ENCODE measurements around the gene LPAR2.

The LPAR2 gene

GRCh38 chr19:19670070-19670551 lies 42.1 kb upstream of the LPAR2 start:
- TF ChIP-seq REST (IDR thresholded peaks at IDR 0.05; ENCODE audit: insufficient read depth in 1 of 2, low read depth in 2 of 2, low read length in 2 of 2) (no peak), TAF1 (IDR thresholded peaks at IDR 0.05; ENCODE audit: borderline replicate concordance, insufficient read depth, low read length) (no peak), POLR2AphosphoS5 (IDR thresholded peaks at IDR 0.05; ENCODE audit: low read depth, low read length) (no peak), SIN3A (IDR thresholded peaks at IDR 0.05; ENCODE audit: borderline replicate concordance, insufficient read depth, low read length) (no peak), FOXP2 (optimal IDR thresholded peaks at IDR 0.05; ENCODE audit: borderline replicate concordance, extremely low read depth, extremely low read length, insufficient read depth) (no peak)

- TF ChIP-seq TAF1 (IDR thresholded peaks at IDR 0.05; ENCODE audit: borderline replicate concordance, insufficient read depth, low read length) (peak; percentile 59; the same call in 1 of the 2 replicates), FOXP2 (optimal IDR thresholded peaks at IDR 0.05; ENCODE audit: borderline replicate concordance, extremely low read depth, extremely low read length, insufficient read depth) (no peak), REST (IDR thresholded peaks at IDR 0.05; ENCODE audit: insufficient read depth in 1 of 2, low read depth in 2 of 2, low read length in 2 of 2) (0 out of 4 replicates have a peak, but pooled peaks of 1 of the 2 experiments have one; percentile 8), SIN3A (IDR thresholded peaks at IDR 0.05; ENCODE audit: borderline replicate concordance, insufficient read depth, low read length) (peak; percentile 43; the same call in 1 of the 2 replicates), POLR2AphosphoS5 (IDR thresholded peaks at IDR 0.05; ENCODE audit: low read depth, low read length) (peak; percentile 89)
Observed at GRCh38 chr19:19668230-19669012, 40.4 kb upstream of the LPAR2 start, which contains the start of gene ZNF101. TSS of gene ZNF101 (plus strand) at chr19:19668839. CDS start at chr19:19668964, 125 bp downstream.

GRCh38 chr19:19663256-19664120 lies 35.5 kb upstream of the LPAR2 start, which contains the start of gene ATP13A1:
TSS of gene ATP13A1 (minus strand) at chr19:19663676. CDS start at chr19:19663666, 10 bp downstream.
- TF ChIP-seq FOXP2 (optimal IDR thresholded peaks at IDR 0.05; ENCODE audit: borderline replicate concordance, extremely low read depth, extremely low read length, insufficient read depth) = peak; percentile 23
- TF ChIP-seq REST (IDR thresholded peaks at IDR 0.05; ENCODE audit: insufficient read depth in 1 of 2, low read depth in 2 of 2, low read length in 2 of 2) = no peak
- TF ChIP-seq TAF1 (IDR thresholded peaks at IDR 0.05; ENCODE audit: borderline replicate concordance, insufficient read depth, low read length) = peak; percentile 97

GRCh38 chr19:19662871-19663255 lies 34.8 kb upstream of the LPAR2 start:
- TF ChIP-seq TAF1 (IDR thresholded peaks at IDR 0.05; ENCODE audit: borderline replicate concordance, insufficient read depth, low read length) (no peak), POLR2AphosphoS5 (IDR thresholded peaks at IDR 0.05; ENCODE audit: low read depth, low read length) (no peak; the same call in 1 of the 2 replicates)

- TF ChIP-seq SIN3A (IDR thresholded peaks at IDR 0.05; ENCODE audit: borderline replicate concordance, insufficient read depth, low read length) = no peak
- no peak for TF ChIP-seq FOXP2 (optimal IDR thresholded peaks at IDR 0.05; ENCODE audit: borderline replicate concordance, extremely low read depth, extremely low read length, insufficient read depth)
- TF ChIP-seq REST (IDR thresholded peaks at IDR 0.05; ENCODE audit: insufficient read depth in 1 of 2, low read depth in 2 of 2, low read length in 2 of 2) = no peak
- no peak for TF ChIP-seq POLR2AphosphoS5 (IDR thresholded peaks at IDR 0.05; ENCODE audit: low read depth, low read length)
- no peak for TF ChIP-seq TAF1 (IDR thresholded peaks at IDR 0.05; ENCODE audit: borderline replicate concordance, insufficient read depth, low read length)
Observed at GRCh38 chr19:19662344-19662743, 34.3 kb upstream of the LPAR2 start.
